Measurements from ENCODE around the gene B4GALNT1. TPM values are rescaled to one million over a fixed set of nuclear protein-coding genes. Genes with fewer than 3 reads are reported as not detected.

The B4GALNT1 gene
- total and polyA plus RNA-seq, 9 of the 15 experiments (the other 6 are each of a cell fraction or from before 2014, with no cell fraction given): 1.0 to 32.2 (median 9.8) TPM

- TF ChIP-seq TBL1XR1 (IDR thresholded peaks at IDR 0.05; ENCODE audit: low read length in 2 of 2) (no peak), EZH2 (IDR thresholded peaks at IDR 0.05; ENCODE audit: borderline replicate concordance, low read depth, low read length) (no peak), ELF4 (CRISPR knock-in tag; IDR thresholded peaks at IDR 0.05) (no peak), NFATC3 (IDR thresholded peaks at IDR 0.05) (no peak), MNT (conservative IDR thresholded peaks at IDR 0.05) (peak in 1 of 2 experiments; percentile 67; a peak in 2 of 4 replicates), MECOM (CRISPR knock-in tag; IDR thresholded peaks at IDR 0.05) (no peak), ZNF717 (CRISPR knock-in tag; IDR thresholded peaks at IDR 0.05) (no peak), ZNF23 (CRISPR knock-in tag; IDR thresholded peaks at IDR 0.05) (no peak), MTF1 (CRISPR knock-in tag; IDR thresholded peaks at IDR 0.05; ENCODE audit: borderline replicate concordance) (no peak), POLR2A (conservative IDR thresholded peaks at IDR 0.05) (peak; percentile 85), ZNF311 (CRISPR knock-in tag; IDR thresholded peaks at IDR 0.05) (no peak), KLF16 (IDR thresholded peaks at IDR 0.05) (no peak), TCF7 (IDR thresholded peaks at IDR 0.05; ENCODE audit: borderline replicate concordance) (no peak), FOXM1 (IDR thresholded peaks at IDR 0.05; ENCODE audit: low read depth) (no peak), FOXM1 (CRISPR knock-in tag; IDR thresholded peaks at IDR 0.05; ENCODE audit: low read depth) (no peak), PHF8 (IDR thresholded peaks at IDR 0.05; ENCODE audit: borderline replicate concordance, low read length) (peak; percentile 79), SMARCB1 (IDR thresholded peaks at IDR 0.05; ENCODE audit: insufficient read length, low read depth) (no peak), ZNF431 (CRISPR knock-in tag; IDR thresholded peaks at IDR 0.05) (no peak), GABPB1 (CRISPR knock-in tag; IDR thresholded peaks at IDR 0.05) (no peak), MYC (IDR thresholded peaks at IDR 0.05; ENCODE audit: low read depth, low read length) (peak; percentile 73), MYC (CRISPR knock-in tag; IDR thresholded peaks at IDR 0.05; ENCODE audit: borderline replicate concordance, low read depth) (no peak), XRCC5 (IDR thresholded peaks at IDR 0.05; ENCODE audit: low read depth, low read length) (no peak), CREB5 (CRISPR knock-in tag; IDR thresholded peaks at IDR 0.05) (no peak)
- TF ChIP-seq, protein P1, sequence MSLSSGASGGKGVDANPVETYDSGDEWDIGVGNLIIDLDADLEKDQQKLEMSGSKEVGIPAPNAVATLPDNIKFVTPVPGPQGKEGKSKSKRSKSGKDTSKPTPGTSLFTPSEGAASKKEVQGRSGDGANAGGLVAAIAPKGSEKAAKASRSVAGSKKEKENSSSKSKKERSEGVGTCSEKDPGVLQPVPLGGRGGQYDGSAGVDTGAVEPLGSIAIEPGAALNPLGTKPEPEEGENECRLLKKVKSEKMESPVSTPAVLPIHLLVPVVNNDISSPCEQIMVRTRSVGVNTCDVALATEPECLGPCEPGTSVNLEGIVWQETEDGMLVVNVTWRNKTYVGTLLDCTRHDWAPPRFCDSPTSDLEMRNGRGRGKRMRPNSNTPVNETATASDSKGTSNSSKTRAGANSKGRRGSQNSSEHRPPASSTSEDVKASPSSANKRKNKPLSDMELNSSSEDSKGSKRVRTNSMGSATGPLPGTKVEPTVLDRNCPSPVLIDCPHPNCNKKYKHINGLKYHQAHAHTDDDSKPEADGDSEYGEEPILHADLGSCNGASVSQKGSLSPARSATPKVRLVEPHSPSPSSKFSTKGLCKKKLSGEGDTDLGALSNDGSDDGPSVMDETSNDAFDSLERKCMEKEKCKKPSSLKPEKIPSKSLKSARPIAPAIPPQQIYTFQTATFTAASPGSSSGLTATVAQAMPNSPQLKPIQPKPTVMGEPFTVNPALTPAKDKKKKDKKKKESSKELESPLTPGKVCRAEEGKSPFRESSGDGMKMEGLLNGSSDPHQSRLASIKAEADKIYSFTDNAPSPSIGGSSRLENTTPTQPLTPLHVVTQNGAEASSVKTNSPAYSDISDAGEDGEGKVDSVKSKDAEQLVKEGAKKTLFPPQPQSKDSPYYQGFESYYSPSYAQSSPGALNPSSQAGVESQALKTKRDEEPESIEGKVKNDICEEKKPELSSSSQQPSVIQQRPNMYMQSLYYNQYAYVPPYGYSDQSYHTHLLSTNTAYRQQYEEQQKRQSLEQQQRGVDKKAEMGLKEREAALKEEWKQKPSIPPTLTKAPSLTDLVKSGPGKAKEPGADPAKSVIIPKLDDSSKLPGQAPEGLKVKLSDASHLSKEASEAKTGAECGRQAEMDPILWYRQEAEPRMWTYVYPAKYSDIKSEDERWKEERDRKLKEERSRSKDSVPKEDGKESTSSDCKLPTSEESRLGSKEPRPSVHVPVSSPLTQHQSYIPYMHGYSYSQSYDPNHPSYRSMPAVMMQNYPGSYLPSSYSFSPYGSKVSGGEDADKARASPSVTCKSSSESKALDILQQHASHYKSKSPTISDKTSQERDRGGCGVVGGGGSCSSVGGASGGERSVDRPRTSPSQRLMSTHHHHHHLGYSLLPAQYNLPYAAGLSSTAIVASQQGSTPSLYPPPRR (CRISPR knock-in tag; IDR thresholded peaks at IDR 0.05; ENCODE audit: borderline replicate concordance): no peak
Measured at GRCh38 chr12:57611108-57611826, 21.7 kb downstream of the B4GALNT1 start, which contains the start of gene ARHGEF25 (continued).
